Suppressor macrophage treated with lipopolysaccharide for 1 hour (primary cell): ENCODE results near the gene CELF1.
A peak's percentile ranks its signal among the peaks of the same experiment; 100 is the strongest.

Experiments
- DNase-seq, 3 donors: peaks; one replicate each; pipeline ENCODE4 v3.0.0-alpha.2; 2020 to 2022

The CELF1 gene

GRCh38 chr11:47507563-47508239, 45.2 kb downstream of the CELF1 start:
- no peak for DNase-seq

GRCh38 chr11:47506795-47507562, 46.0 kb downstream of the CELF1 start:
- DNase-seq = no peak

- DNase-seq = no peak
Measured at GRCh38 chr11:47506373-47506772, 46.6 kb downstream of the CELF1 start.

GRCh38 chr11:47504910-47505309, 48.0 kb downstream of the CELF1 start:
- no peak for DNase-seq

- DNase-seq = no peak
Measured at GRCh38 chr11:47503227-47503626, 49.7 kb downstream of the CELF1 start.

GRCh38 chr11:47502767-47503166, 50.2 kb downstream of the CELF1 start:
- DNase-seq = no peak

GRCh38 chr11:47501101-47501500, 51.8 kb downstream of the CELF1 start:
- DNase-seq = no peak

GRCh38 chr11:47500121-47500520, 52.8 kb downstream of the CELF1 start:
- DNase-seq = no peak

- DNase-seq = peak in 1 of 3 donors; percentile 32
Measured at GRCh38 chr11:47499614-47500013, 53.3 kb downstream of the CELF1 start.

- peak in 2 of 3 donors; percentile 63 to 64 for DNase-seq
Measured at GRCh38 chr11:47499161-47499560, 53.8 kb downstream of the CELF1 start.

GRCh38 chr11:47498584-47499152, 54.3 kb downstream of the CELF1 start:
- no peak for DNase-seq

GRCh38 chr11:47498149-47498548, 54.8 kb downstream of the CELF1 start:
- DNase-seq = no peak

GRCh38 chr11:47496808-47497207, 56.1 kb downstream of the CELF1 start:
- DNase-seq = no peak

- DNase-seq = no peak
Measured at GRCh38 chr11:47495856-47496217, 57.1 kb downstream of the CELF1 start.

GRCh38 chr11:47495011-47495855, 57.7 kb downstream of the CELF1 start:
- peak; percentile 55 to 89 (median 86) for DNase-seq

GRCh38 chr11:47489395-47489755, 63.6 kb downstream of the CELF1 start:
- no peak for DNase-seq

GRCh38 chr11:47488674-47489394, 64.1 kb downstream of the CELF1 start:
- no peak for DNase-seq

- DNase-seq = no peak
Measured at GRCh38 chr11:47488111-47488510, 64.8 kb downstream of the CELF1 start.

GRCh38 chr11:47487421-47487820, 65.5 kb downstream of the CELF1 start:
- DNase-seq = no peak

- peak in 2 of 3 donors; percentile 39 to 53 for DNase-seq
Measured at GRCh38 chr11:47485107-47485506, 67.8 kb downstream of the CELF1 start.

- DNase-seq = peak; percentile 28 to 61 (median 56)
Measured at GRCh38 chr11:47483457-47483856, 69.5 kb downstream of the CELF1 start.

- no peak for DNase-seq
Measured at GRCh38 chr11:47480762-47481161, 72.2 kb downstream of the CELF1 start.
